Measurements from ENCODE around the gene KCTD17.
A peak's percentile ranks its signal among the peaks of the same experiment; 100 is the strongest.

The KCTD17 gene

GRCh38 chr22:37016134-37016910 is 35.2 kb upstream of the KCTD17 start:
- no peak overlapping the region for H3K27ac Mint-ChIP-seq
- peaks cover 18% of the 10 kb centered on the region for H3K27me3 Mint-ChIP-seq
- no peaks in the 10 kb centered on the region for H3K9me3 Mint-ChIP-seq
- no peaks in the 10 kb centered on the region for H3K36me3 Mint-ChIP-seq (ENCODE audit: low read depth)
- no peak for DNase-seq
- ATAC-seq: no peak
- H3K4me1 Mint-ChIP-seq: peaks cover 11% of the 10 kb centered on the region
- H3K4me3 Mint-ChIP-seq: no peak overlapping the region

- peaks cover 11% of the 10 kb centered on the region for H3K4me1 Mint-ChIP-seq
- no peaks in the 10 kb centered on the region for H3K36me3 Mint-ChIP-seq (ENCODE audit: low read depth)
- H3K4me3 Mint-ChIP-seq: no peak overlapping the region
- no peak for ATAC-seq
- H3K27ac Mint-ChIP-seq: no peak overlapping the region
- DNase-seq: no peak
- peaks cover 22% of the 10 kb centered on the region for H3K27me3 Mint-ChIP-seq
- no peaks in the 10 kb centered on the region for H3K9me3 Mint-ChIP-seq
Measured at GRCh38 chr22:37017356-37017755, 34.2 kb upstream of the KCTD17 start.

GRCh38 chr22:37018086-37018814 is 33.3 kb upstream of the KCTD17 start:
- peaks cover 11% of the 10 kb centered on the region for H3K4me1 Mint-ChIP-seq
- H3K9me3 Mint-ChIP-seq: no peaks in the 10 kb centered on the region
- peak overlapping the region; percentile 42 for H3K4me3 Mint-ChIP-seq
- H3K36me3 Mint-ChIP-seq (ENCODE audit: low read depth): no peaks in the 10 kb centered on the region
- DNase-seq (no peak), ATAC-seq (no peak)
- H3K27ac Mint-ChIP-seq: no peak overlapping the region
- peaks cover 22% of the 10 kb centered on the region for H3K27me3 Mint-ChIP-seq

- Mint-ChIP-seq H3K9me3 (no peaks in the 10 kb centered on the region), H3K4me1 (peaks cover 11% of the 10 kb centered on the region), H3K4me3 (peak overlapping the region; percentile 42), H3K27me3 (peaks cover 22% of the 10 kb centered on the region), H3K27ac (no peak overlapping the region), H3K36me3 (ENCODE audit: low read depth) (no peaks in the 10 kb centered on the region)
- DNase-seq (no peak), ATAC-seq (peak; percentile 13)
Measured at GRCh38 chr22:37018815-37019308, 32.7 kb upstream of the KCTD17 start.

GRCh38 chr22:37019309-37020191 is 32.0 kb upstream of the KCTD17 start, which contains the start of the genes MPST and TST:
TSS of gene MPST (plus strand) at chr22:37019742. CDS start at chr22:37019837, 95 bp downstream.
TSS of gene TST (minus strand) at chr22:37019447. CDS start at chr22:37018732, 715 bp downstream.
- Mint-ChIP-seq H3K9me3 (no peaks in the 10 kb centered on the region), H3K4me3 (peak within 1 kb of the TSS; percentile 78), H3K4me1 (peaks cover 11% of the 10 kb centered on the region), H3K27me3 (peaks cover 22% of the 10 kb centered on the region), H3K27ac (no peak within 1 kb of the TSS), H3K36me3 (ENCODE audit: low read depth) (no peaks in the 10 kb centered on the region)
- DNase-seq: peak; percentile 40
- peak; percentile 52 for ATAC-seq

GRCh38 chr22:37020192-37020479 is 31.4 kb upstream of the KCTD17 start:
- Mint-ChIP-seq H3K9me3 (no peaks in the 10 kb centered on the region), H3K4me3 (peak overlapping the region; percentile 78), H3K27me3 (peaks cover 22% of the 10 kb centered on the region), H3K4me1 (peaks cover 13% of the 10 kb centered on the region), H3K36me3 (ENCODE audit: low read depth) (no peaks in the 10 kb centered on the region), H3K27ac (no peak overlapping the region)
- no peak for DNase-seq
- no peak for ATAC-seq

- H3K9me3 Mint-ChIP-seq: no peaks in the 10 kb centered on the region
- no peak for ATAC-seq
- no peak for DNase-seq
- H3K27ac Mint-ChIP-seq: no peak overlapping the region
- no peaks in the 10 kb centered on the region for H3K36me3 Mint-ChIP-seq (ENCODE audit: low read depth)
- H3K4me3 Mint-ChIP-seq: no peak overlapping the region
- H3K27me3 Mint-ChIP-seq: peaks cover 22% of the 10 kb centered on the region
- peaks cover 13% of the 10 kb centered on the region for H3K4me1 Mint-ChIP-seq
Measured at GRCh38 chr22:37021041-37021440, 30.5 kb upstream of the KCTD17 start.

GRCh38 chr22:37021710-37022482 is 29.6 kb upstream of the KCTD17 start:
- Mint-ChIP-seq H3K4me1 (peaks cover 13% of the 10 kb centered on the region), H3K4me3 (peak overlapping the region; percentile 45), H3K36me3 (ENCODE audit: low read depth) (no peaks in the 10 kb centered on the region), H3K9me3 (no peaks in the 10 kb centered on the region), H3K27ac (no peak overlapping the region), H3K27me3 (peaks cover 22% of the 10 kb centered on the region)
- ATAC-seq (peak; percentile 31), DNase-seq (peak; percentile 62)

- Mint-ChIP-seq H3K4me3 (no peak overlapping the region), H3K4me1 (peaks cover 13% of the 10 kb centered on the region), H3K9me3 (no peaks in the 10 kb centered on the region), H3K27ac (no peak overlapping the region), H3K36me3 (ENCODE audit: low read depth) (no peaks in the 10 kb centered on the region), H3K27me3 (peaks cover 19% of the 10 kb centered on the region)
- ATAC-seq (no peak), DNase-seq (no peak)
Measured at GRCh38 chr22:37022483-37023337, 28.8 kb upstream of the KCTD17 start.

GRCh38 chr22:37023743-37024338 is 27.7 kb upstream of the KCTD17 start:
- ATAC-seq: no peak
- H3K36me3 Mint-ChIP-seq (ENCODE audit: low read depth): no peaks in the 10 kb centered on the region
- peaks cover 16% of the 10 kb centered on the region for H3K27me3 Mint-ChIP-seq
- no peak overlapping the region for H3K27ac Mint-ChIP-seq
- H3K9me3 Mint-ChIP-seq: no peaks in the 10 kb centered on the region
- H3K4me1 Mint-ChIP-seq: peaks cover 10% of the 10 kb centered on the region
- no peak overlapping the region for H3K4me3 Mint-ChIP-seq
- no peak for DNase-seq

- H3K4me1 Mint-ChIP-seq: peaks cover 10% of the 10 kb centered on the region
- ATAC-seq (no peak), DNase-seq (no peak)
- H3K27ac Mint-ChIP-seq: no peak overlapping the region
- H3K4me3 Mint-ChIP-seq: no peak overlapping the region
- H3K36me3 Mint-ChIP-seq (ENCODE audit: low read depth): no peaks in the 10 kb centered on the region
- peaks cover 16% of the 10 kb centered on the region for H3K27me3 Mint-ChIP-seq
- no peaks in the 10 kb centered on the region for H3K9me3 Mint-ChIP-seq
Measured at GRCh38 chr22:37024339-37025157, 27.0 kb upstream of the KCTD17 start.

GRCh38 chr22:37025500-37026070 is 26.0 kb upstream of the KCTD17 start:
- peaks cover 8% of the 10 kb centered on the region for H3K27me3 Mint-ChIP-seq
- ATAC-seq: no peak
- no peak for DNase-seq
- peaks cover 2% of the 10 kb centered on the region for H3K4me1 Mint-ChIP-seq
- H3K9me3 Mint-ChIP-seq: no peaks in the 10 kb centered on the region
- H3K27ac Mint-ChIP-seq: no peak overlapping the region
- H3K4me3 Mint-ChIP-seq: no peak overlapping the region
- no peaks in the 10 kb centered on the region for H3K36me3 Mint-ChIP-seq (ENCODE audit: low read depth)

Measured in activated naive CD8-positive, alpha-beta T cell treated with anti-CD3 and anti-CD28 coated beads, Interleukin-2, amount 50 U/mL, for 24 hours (primary cell).